GM19324 (cell line): ENCODE data around the gene DENND4B.

ENCODE experiments used
- ATAC-seq: cut with Tn5 transposase; IDR thresholded peaks from one replicate; pipeline ENCODE4 v1.9.1; 2021; ENCODE audit warnings: mild to moderate bottlenecking, moderate library complexity; ENCODE audit not compliant: unreplicated experiment, low FRiP score

The DENND4B gene

DNA sequence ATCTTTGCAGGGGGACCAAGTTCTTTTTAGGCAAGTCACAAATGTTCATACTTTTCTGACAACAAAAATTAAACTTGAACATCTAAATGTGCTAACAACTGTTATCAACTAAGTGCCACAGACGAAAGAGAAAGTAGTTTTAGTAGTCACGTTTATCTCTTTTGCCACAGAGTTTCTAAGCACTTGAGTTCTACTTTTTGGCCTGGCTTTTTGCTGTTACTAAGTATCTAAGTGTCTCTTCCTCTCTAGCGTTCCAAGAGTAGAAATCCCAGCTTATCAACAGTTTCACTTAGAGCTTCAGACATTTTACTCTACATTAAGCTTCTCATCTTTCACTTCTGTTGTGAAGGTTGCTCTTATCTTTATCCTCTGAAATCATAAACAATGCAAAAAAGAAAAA, 58.0 kb downstream of the DENND4B start:
- ATAC-seq: no peak

DNA sequence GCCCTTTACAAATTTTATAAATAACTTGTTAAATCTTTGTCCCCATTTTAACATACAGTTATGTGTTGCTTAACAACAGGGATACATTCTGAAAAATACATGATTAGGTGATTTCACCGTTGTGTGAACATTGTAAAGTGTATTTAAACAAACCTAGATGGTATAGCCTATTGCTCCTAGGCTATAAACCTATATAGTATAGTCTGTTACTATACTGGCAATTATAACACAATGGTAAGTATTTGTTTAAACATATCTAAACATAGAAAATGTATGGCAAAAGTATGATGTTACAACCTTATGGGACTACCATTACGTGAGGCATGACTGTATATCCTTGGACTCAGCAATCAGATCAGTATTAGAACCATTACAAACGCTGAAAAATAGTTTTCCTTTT, 60.4 kb downstream of the DENND4B start:
- no peak for ATAC-seq

DNA sequence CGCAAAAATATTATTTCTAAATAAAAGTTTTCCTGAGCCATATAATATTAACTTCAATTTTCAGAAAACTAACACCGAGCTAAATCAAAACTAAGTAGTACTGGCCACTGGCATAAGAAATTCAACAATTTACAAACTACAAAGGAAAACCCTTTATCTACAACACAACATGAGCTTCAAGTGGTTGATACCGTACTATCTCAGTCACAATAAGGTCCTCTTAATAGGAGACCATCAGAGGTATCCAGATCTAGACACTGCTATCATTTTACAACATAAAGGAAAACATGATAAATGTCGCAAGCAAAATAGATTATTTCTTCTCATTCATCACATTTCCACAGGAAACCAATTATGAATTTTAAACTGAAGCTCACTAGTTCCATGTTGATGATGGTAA, 63.3 kb downstream of the DENND4B start:
- no peak for ATAC-seq

DNA sequence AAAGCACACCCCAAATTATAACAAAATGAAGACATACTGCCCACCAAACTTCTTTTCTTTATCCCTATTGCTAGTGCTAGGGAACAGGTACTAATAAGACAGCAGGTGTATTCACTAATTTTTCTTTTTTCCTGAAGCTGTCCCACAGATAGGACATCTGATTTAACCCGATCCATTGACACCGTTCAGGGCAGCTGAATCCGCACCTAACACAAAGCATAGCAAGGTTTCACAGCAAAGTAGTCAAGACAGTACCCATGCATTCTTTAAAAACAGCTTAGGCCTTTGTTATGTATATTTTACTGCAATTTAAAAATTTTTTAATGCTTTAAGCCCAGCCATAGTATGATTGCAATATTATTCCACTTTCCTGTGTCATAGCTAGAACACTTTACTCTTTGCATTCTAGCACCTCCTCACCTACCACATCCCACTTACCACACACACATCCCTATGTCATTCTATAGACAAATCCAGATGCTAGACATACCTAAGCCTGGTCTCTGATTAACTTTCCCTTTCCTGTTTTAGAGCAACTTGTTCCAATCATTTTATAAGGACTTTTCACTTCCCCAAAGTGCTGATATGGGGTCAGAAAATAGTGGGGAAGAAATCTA, 64.1 kb downstream of the DENND4B start:
- no peak for ATAC-seq

DNA sequence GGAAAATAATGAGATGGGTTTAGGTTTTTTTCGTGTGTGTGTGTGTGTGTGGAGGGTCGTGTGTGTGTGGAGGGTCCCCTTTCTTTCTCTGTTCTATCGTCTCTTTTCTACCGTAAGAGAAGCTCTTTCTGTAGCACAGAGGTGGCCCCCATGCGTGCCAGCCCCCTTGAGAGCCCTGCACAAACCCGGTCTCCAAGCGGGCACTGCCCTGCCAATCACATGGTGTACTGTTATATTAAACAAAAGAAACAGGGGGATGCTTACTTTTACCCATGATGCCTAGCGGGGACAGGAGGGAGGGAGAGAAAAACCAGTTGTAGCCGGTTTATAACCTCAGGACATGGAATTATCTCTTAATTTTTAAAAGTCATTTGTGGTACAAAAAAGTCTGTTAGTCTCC, 64.8 kb downstream of the DENND4B start:
- no peak for ATAC-seq

DNA sequence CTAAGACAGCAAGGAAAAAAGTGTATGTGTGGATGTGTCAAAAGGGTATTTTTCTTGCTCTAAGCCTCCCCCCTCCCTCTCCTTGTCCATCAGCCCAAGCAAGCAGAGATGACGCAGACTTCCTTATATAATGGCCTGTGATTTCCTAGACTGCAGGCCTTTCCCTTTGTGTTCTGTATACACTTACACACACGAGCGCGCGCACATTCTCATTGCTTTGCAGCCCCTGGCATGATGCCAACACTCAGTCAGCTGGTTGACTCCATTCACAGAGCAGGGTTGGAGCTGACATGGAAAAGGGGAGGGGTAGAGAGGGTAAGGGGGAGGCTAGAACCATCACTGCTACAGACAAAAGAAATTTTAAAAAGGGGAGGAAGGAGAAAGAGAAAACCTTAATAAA, 65.6 kb downstream of the DENND4B start:
- ATAC-seq: no peak

DNA sequence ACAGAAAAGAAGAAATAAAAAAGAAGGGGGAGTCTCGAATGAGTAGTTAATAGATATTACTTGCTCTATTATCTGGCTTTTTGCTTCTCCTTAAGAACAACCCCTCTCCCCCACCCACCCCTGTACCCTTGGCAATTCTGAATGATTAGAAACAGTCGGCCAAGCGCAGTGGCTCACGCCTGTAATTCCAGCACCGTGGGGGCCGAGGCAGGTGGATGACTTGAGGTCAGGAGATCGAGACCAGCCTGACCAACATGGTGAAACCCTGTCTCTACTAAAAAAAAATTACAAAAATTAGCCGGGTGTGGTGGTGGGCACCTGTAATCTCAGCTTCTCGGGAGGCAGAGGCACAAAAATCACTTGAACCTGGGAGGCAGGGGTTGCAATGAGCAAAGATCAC, 66.5 kb downstream of the DENND4B start:
- ATAC-seq: no peak
